HEK293T (cell line): ENCODE results near the gene SYTL2.

Experiments
- BHLHE40 ChIP-seq: fragments of 450-650 bp; IDR thresholded peaks from 2 replicates; pipeline ENCODE4 v1.6.1; 2016; ENCODE audit warnings: mild to moderate bottlenecking, moderate library complexity, borderline replicate concordance
- FOXM1 ChIP-seq: fragments of 450-650 bp; IDR thresholded peaks from 2 replicates; pipeline ENCODE4 v1.6.1; 2017; ENCODE audit warnings: mild to moderate bottlenecking, borderline replicate concordance
- L3MBTL2 ChIP-seq: fragments of 450-650 bp; conservative IDR thresholded peaks from 2 replicates; pipeline ENCODE4 v1.6.1; 2016; ENCODE audit warnings: mild to moderate bottlenecking
- LEF1 ChIP-seq: fragments of 450-650 bp; IDR thresholded peaks from 2 replicates; pipeline ENCODE4 v1.6.1; 2017; ENCODE audit warnings: mild to moderate bottlenecking, borderline replicate concordance
- SP1 ChIP-seq: fragments of 450-650 bp; IDR thresholded peaks from 2 replicates; pipeline ENCODE4 v1.6.1; 2017
- SUZ12 ChIP-seq: fragments of 450-650 bp; IDR thresholded peaks from 2 replicates; pipeline ENCODE4 v1.6.1; 2016; ENCODE audit warnings: mild to moderate bottlenecking
- TARDBP ChIP-seq: fragments of 450-650 bp; IDR thresholded peaks from 2 replicates; pipeline ENCODE4 v1.6.1; 2016
- TF ChIP-seq, protein P1 (sequence below): fragments of 450-650 bp; IDR thresholded peaks from 2 replicates; pipeline ENCODE4 v1.6.1; 2016

GRCh38 chr11:85762226-85762625, 48.7 kb downstream of the SYTL2 start:
- no peak for TF ChIP-seq LEF1
- no peak for TF ChIP-seq SP1
- TF ChIP-seq SUZ12: no peak
- TF ChIP-seq, protein P1, sequence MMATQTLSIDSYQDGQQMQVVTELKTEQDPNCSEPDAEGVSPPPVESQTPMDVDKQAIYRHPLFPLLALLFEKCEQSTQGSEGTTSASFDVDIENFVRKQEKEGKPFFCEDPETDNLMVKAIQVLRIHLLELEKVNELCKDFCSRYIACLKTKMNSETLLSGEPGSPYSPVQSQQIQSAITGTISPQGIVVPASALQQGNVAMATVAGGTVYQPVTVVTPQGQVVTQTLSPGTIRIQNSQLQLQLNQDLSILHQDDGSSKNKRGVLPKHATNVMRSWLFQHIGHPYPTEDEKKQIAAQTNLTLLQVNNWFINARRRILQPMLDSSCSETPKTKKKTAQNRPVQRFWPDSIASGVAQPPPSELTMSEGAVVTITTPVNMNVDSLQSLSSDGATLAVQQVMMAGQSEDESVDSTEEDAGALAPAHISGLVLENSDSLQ: no peak
- no peak for TF ChIP-seq FOXM1
- no peak for TF ChIP-seq BHLHE40
- no peak for TF ChIP-seq L3MBTL2
- no peak for TF ChIP-seq TARDBP
